ENCODE data around the gene RASGRP4.
"Not testable (repeated sequence)": the region's sequence is repeated elsewhere in the genome, so short reads cannot be mapped to it uniquely, and the experiment has no call there.

RASGRP4 gene

GRCh38 chr19:38362946-38363688 is 62.9 kb downstream of the RASGRP4 start:
- not testable (repeated sequence) for DNase-seq

GRCh38 chr19:38362076-38362945 is 63.7 kb downstream of the RASGRP4 start:
- DNase-seq = peak; percentile 79

- peak; percentile 79 for DNase-seq
These were observed 64.4 kb downstream of the RASGRP4 start for GRCh38 chr19:38361633-38362075.

- no peak for DNase-seq
These were observed 65.0 kb downstream of the RASGRP4 start for GRCh38 chr19:38360839-38361631.

- no peak for DNase-seq
These were observed 65.7 kb downstream of the RASGRP4 start for GRCh38 chr19:38360351-38360750.

- no peak for DNase-seq
These were observed 66.6 kb downstream of the RASGRP4 start for GRCh38 chr19:38359242-38360021.

Data from SHP77 treated with DMSO at 0.1 percent for 48 hours (cell line).